GM18873 (cell line): ENCODE measurements around the gene ADRB1.

Experiments used
- ATAC-seq: cut with Tn5 transposase; IDR thresholded peaks from one replicate; pipeline ENCODE4 v1.9.1; 2021; ENCODE audit warnings: mild to moderate bottlenecking, moderate library complexity, moderate number of reproducible peaks; ENCODE audit not compliant: unreplicated experiment, low FRiP score

Gene ADRB1

DNA sequence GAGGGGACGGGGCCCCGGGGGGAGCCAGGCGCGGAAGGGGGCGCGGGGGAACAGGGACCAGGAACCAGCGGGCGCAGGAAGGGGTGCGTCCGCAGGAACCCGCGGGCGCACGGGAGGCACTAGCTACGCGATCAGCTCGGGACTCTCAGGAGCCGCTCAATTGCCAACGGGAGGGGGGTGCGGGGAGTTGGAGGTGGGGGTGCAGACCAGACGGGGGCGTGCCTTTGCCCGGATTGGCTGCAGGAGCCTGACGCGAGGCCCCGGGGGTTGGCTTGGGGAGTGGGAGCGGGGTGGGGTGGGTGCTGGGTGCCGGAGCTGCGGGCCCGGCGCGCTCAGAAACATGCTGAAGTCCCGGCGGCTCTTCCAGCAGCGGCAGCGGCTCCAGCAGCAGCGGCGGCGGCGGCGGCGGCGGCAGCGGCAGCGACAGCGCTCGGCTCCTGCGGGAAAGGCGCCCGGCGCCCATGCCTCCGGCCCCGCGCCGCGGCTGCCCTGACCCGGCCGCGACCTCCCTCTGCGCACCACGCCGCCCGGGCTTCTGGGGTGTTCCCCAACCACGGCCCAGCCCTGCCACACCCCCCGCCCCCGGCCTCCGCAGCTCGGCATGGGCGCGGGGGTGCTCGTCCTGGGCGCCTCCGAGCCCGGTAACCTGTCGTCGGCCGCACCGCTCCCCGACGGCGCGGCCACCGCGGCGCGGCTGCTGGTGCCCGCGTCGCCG is at the start of gene ADRB1:
TSS of gene ADRB1 (plus strand) at position 335 of the 715 bp plus-strand sequence. CDS start at position 602, 267 bp downstream.
- ATAC-seq, result no peak

DNA sequence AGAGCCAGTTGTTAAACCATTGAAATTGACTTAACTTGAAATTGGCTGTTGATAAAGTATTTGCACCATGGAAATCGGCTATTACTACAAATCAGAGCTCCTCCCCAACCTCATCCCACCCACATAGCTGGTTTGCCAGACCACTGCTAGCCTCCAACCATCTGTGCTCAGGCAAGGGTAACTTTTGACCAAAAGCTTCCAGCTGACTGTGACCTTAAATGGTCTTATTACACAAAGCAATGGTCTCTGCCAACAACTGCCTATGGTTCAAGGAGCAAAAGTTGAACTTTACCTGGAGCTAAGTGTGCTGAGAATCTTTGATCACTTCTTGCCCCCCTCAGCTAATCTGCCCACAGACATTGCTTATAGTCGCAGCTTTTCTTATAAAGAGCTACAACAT is 48.5 kb upstream of the ADRB1 start:
- ATAC-seq, result no peak

DNA sequence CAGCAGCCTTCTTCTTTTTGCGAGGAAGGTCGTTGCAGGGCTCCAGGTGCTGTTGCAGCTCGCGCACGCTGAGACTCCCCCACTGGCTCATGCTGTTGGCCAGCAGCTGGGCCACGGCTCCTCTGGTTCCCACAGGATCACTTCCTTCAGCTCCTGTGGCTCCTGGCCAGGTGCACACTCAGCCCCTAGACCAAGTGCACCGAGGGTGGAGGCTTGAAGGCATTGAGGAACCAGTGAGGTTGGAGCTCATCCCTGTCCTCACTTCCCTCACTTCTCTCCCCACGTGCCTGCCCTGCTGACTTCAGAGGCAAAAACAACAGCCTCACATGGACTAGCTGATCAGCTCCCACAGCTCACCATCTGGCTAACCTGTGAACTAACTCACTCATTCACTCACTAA is 46.2 kb upstream of the ADRB1 start:
- ATAC-seq, result no peak

DNA sequence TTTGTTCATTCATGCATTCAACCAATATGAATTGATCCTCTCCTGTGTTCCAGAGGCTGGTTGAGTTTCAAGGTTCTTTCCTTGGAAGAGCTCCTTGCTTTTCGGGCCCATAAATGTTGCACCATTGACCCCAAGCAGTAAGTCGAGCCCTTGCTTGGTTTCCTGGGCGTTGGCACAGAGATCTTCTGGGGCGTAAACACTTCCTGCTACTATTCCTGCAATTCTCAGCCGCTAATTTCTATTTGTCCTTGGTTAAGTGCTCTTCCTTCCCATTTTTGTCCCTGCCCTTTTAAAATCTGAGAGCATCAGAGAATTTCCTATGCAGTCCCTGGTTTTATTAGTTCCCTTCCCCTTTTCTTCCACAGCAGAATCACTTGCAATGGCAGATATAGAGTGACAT is 44.1 kb upstream of the ADRB1 start:
- ATAC-seq, result no peak

DNA sequence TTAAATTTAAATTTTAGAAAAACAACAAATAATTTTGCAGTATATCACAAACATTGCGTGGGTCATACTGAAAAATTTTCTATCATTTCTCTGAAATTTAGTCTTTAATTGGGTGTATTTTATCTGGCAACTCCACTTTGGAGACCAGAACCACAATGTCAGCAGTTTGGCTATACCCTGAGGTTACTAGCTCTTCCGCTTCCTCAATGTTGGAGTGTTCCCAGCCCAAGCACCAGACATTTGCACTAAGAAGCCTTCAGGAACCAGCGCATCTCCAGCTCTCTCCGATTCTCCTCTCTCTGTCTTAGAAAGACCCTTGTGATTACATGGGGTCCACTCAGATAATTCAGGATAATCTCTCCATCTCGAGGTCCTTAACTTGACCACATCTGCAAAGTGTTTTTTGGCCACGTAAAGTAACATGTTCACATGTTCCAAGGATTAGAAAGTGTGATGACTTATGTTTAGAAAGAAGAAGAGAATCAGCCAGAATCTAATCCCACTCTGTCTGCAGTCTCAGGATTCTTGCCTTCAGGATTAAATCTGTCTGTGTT is 43.1 kb upstream of the ADRB1 start:
- no peak for ATAC-seq

DNA sequence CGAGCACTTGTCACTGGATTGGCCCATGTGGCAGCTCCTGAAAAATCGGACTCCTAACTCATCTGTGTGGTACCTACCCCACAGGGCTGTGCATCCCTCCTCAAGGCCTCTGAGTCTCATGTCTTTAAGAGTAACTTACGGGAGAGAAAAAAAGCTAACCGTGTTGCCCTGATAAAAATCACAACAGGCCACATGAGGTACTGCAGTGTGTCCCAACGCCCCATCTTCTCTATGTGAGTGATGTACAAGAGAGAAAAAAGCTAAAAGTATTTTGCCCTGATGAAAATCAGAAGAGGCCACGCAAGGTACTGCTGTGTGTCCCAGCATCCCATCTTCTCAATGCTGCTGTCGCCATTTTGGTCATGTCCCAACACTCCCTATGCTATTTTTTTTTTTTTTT is 41.2 kb upstream of the ADRB1 start:
- ATAC-seq, result no peak

GRCh38 chr10:114003161-114003941 is 40.3 kb upstream of the ADRB1 start:
- no peak for ATAC-seq

DNA sequence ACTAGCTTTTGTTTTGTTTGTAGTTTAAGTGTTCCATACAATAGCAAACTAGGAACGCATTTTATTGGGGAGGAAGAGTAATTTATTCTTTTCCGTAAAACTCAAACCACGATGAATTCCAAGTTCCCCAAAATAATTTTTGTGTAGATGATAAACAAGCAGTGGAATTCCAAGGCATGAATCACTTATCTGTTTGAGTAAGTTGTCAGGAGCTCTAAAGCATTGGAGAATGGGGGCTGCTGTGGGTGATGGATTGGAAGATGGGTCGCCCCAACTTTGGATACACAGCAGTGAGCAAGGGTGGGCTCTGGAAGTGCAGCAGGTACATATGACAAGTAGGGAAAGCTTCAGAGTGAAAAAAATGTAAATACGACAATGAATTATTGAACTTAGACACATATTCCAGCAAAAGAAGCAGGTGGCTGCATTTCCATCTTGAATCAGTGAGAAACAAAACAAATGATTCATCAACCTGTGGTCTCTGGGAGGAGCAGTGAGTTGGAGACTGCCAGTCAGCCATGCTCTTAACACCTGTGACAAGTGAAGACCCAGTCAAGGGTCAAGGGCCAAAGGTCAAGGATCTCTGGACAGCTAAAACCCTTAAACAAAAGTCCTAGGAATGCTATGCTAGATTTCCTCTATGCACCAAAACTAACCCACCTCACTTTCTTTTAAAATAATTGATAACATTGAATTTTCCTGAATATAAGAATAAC is 34.2 kb upstream of the ADRB1 start:
- no peak for ATAC-seq

- no peak for ATAC-seq
Observed at GRCh38 chr10:114010316-114010715, 33.4 kb upstream of the ADRB1 start.

- no peak for ATAC-seq
Observed at GRCh38 chr10:114012650-114013049, 31.0 kb upstream of the ADRB1 start.

GRCh38 chr10:114015708-114016107 is 28.0 kb upstream of the ADRB1 start:
- no peak for ATAC-seq

- ATAC-seq, result no peak
Observed at GRCh38 chr10:114017271-114017670, 26.4 kb upstream of the ADRB1 start.

- ATAC-seq, result no peak
Observed at GRCh38 chr10:114017873-114018272, 25.8 kb upstream of the ADRB1 start.

DNA sequence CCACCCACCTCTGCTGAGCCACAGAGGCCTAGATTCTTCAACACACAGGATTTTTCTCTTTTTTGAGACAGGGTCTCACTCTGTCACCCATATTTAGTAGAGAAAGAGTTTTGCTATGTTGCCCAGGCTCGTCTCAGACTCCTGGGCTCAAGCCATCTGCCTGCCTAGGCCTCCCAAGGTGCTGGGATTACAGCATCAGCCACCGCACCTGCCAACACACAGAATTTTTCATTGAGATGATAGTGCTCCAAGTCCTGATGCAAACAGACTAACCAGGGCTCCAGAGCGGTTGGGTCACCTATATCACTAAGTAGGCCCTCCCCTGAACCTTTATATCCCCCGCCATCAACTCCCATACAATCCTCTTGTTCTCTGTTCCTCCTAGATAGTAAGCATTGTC is 24.4 kb upstream of the ADRB1 start:
- no peak for ATAC-seq

GRCh38 chr10:114021154-114021553 is 22.5 kb upstream of the ADRB1 start:
- no peak for ATAC-seq

DNA sequence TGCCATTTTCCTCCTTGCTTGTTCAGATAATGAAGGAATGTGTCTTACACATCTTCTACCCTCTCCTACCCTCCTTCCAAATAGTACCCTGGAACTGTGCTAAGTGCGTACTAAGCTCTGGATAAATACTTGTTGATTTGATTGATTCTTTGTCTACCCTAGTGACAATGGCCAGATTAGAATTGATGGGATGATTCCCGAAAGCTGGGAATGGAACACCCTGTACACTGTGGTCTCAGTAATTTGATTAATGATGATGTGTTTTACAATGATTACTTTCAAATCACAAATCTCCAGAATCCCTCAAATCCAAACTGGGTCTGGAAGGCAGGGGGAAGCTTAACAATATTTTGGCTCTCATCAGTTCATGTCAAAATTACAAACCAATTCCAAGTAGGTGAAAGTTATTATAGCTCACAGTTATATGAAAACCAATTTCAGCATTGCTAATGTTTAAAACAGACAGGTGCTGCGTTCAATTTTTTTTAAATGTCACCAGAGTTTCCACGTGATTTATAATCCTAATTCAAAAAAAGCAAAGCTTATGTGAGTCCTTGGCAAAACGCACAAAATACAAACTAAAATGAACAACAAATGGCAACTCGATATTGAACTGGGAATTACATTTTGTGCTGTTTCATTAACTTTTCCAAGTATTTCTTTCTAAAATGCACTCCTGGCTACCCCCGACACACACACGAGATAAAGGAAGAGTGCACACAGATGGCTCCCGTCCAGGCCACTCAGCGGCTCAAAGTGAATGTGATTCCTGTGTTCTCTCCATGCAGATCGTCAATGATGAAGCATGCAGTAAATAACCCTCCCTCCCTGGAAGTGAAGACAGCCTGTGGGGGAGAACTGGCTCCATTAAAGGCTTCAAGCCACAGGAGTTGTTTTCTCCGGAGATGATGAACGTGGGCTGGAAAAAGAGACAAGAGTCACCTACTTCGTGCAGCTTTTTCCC is 21.7 kb upstream of the ADRB1 start:
- ATAC-seq, result no peak

DNA sequence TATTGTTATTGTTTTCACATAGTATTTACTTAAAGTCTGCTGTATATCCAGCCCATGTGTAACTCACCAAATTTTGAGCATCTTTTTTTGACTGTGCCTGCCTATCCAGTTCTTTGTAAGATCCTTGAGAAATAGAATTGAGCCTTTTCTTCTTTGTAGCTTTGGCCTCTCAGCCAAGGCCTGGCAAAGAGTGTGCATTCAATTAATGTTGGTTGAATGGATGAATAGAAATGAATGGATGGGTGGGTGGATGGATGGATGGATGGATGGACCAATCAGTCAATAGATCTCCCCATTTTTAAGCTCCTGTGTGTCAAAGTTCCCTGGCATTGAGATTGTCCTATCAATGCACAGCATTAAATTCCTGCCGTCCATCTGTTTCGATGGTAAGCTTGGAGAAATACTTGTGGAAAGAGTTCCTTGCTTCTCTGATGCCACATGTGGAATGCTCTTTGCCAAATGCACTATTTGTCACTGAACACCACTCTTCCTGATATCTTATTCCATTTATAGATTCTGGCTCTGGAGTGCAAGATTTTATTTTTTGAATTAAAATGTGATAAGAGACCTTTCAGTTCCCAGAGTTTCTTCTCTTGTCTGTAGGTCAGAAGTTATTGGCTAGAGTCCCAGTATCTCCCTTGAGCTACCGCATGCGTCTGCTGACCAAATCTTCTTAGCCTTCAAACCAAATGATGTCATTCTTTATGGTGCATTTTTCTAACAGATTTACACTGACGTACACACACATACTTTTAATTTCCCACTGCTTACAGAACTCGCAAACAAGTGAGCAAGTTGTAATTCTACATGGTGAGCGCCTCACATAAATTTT is 20.7 kb upstream of the ADRB1 start:
- ATAC-seq, result no peak

- ATAC-seq, result peak; percentile 58
Observed at GRCh38 chr10:114024876-114025610, 18.6 kb upstream of the ADRB1 start.
